Type B pancreatic cell (in vitro differentiated cells): Measurements from ENCODE around the gene FAM120A. TPM values are rescaled to one million over a fixed set of nuclear protein-coding genes. Genes with fewer than 3 reads are reported as not detected.

Source experiments
- DNase-seq: peaks from one replicate; pipeline ENCODE4 v3.0.0; 2021; ENCODE audit warnings: mixed read lengths; ENCODE audit not compliant: unreplicated experiment; ENCODE audit errors: extremely low spot score
- H3K27ac Mint-ChIP-seq: 2 replicates; pipeline ENCODE4 v1.8.0; 2021; ENCODE audit warnings: mild to moderate bottlenecking, mixed read lengths
- H3K27me3 Mint-ChIP-seq: 2 replicates; pipeline ENCODE4 v1.8.0; 2021; ENCODE audit warnings: mixed read lengths
- H3K36me3 Mint-ChIP-seq: 2 replicates; pipeline ENCODE4 v1.8.0; 2021; ENCODE audit warnings: mixed read lengths
- H3K4me1 Mint-ChIP-seq: one replicate; pipeline ENCODE4 v1.8.0; 2021; ENCODE audit warnings: mixed read lengths; ENCODE audit not compliant: unreplicated experiment
- H3K4me3 Mint-ChIP-seq: 2 replicates; pipeline ENCODE4 v1.8.0; 2021; ENCODE audit warnings: mild to moderate bottlenecking, mixed read lengths
- H3K9me3 Mint-ChIP-seq: 2 replicates; pipeline ENCODE4 v1.8.0; 2021; ENCODE audit warnings: mixed read lengths
- CTCF ChIP-seq: fragments of 200-600 bp; sonication (generic); conservative IDR thresholded peaks from 2 replicates; pipeline ENCODE4 v1.5.0; 2021; ENCODE audit warnings: antibody characterized with exemption, mild to moderate bottlenecking
- total RNA-seq: library from RNA; stranded (reverse); gene quantifications from 2 replicates; pipeline ENCODE4 v1.2.1, GENCODE V29; 2021; ENCODE audit warnings: low replicate concordance

The FAM120A gene
- total RNA-seq, 1 donor from 2014 or later = 72.5 TPM

- H3K36me3 Mint-ChIP-seq = peaks cover 16% of the 10 kb centered on the region
- peak overlapping the region; percentile 85 for H3K27ac Mint-ChIP-seq
- peaks cover 4% of the 10 kb centered on the region for H3K4me1 Mint-ChIP-seq
- H3K27me3 Mint-ChIP-seq = no peaks in the 10 kb centered on the region
- DNase-seq = no peak
- H3K9me3 Mint-ChIP-seq = peaks cover 3% of the 10 kb centered on the region
- TF ChIP-seq CTCF = no peak
- peak overlapping the region; percentile 83 for H3K4me3 Mint-ChIP-seq
Measured at GRCh38 chr9:93567271-93567959, 115.9 kb downstream of the FAM120A start.

- Mint-ChIP-seq H3K27ac (no peak overlapping the region), H3K4me3 (no peak overlapping the region), H3K36me3 (peaks cover 13% of the 10 kb centered on the region), H3K4me1 (peaks cover 4% of the 10 kb centered on the region), H3K9me3 (peaks cover 3% of the 10 kb centered on the region), H3K27me3 (no peaks in the 10 kb centered on the region)
- TF ChIP-seq CTCF = no peak
- DNase-seq = no peak
Measured at GRCh38 chr9:93568169-93568568, 116.7 kb downstream of the FAM120A start.

GRCh38 chr9:93569621-93570174 is 118.2 kb downstream of the FAM120A start:
- H3K9me3 Mint-ChIP-seq = peaks cover 3% of the 10 kb centered on the region
- peaks cover 13% of the 10 kb centered on the region for H3K36me3 Mint-ChIP-seq
- no peak for TF ChIP-seq CTCF
- H3K27ac Mint-ChIP-seq = peak overlapping the region; percentile 64
- no peak overlapping the region for H3K4me3 Mint-ChIP-seq
- no peak for DNase-seq
- H3K27me3 Mint-ChIP-seq = no peaks in the 10 kb centered on the region
- peaks cover 4% of the 10 kb centered on the region for H3K4me1 Mint-ChIP-seq

GRCh38 chr9:93572221-93572620 is 120.7 kb downstream of the FAM120A start:
- Mint-ChIP-seq H3K27me3 (no peaks in the 10 kb centered on the region), H3K36me3 (peaks cover 13% of the 10 kb centered on the region), H3K4me1 (peaks cover 9% of the 10 kb centered on the region), H3K4me3 (peak overlapping the region; percentile 11), H3K27ac (no peak overlapping the region), H3K9me3 (peaks cover 3% of the 10 kb centered on the region)
- no peak for TF ChIP-seq CTCF
- no peak for DNase-seq

GRCh38 chr9:93572636-93573515 is 121.4 kb downstream of the FAM120A start:
- H3K9me3 Mint-ChIP-seq = peaks cover 3% of the 10 kb centered on the region
- H3K4me1 Mint-ChIP-seq = peaks cover 10% of the 10 kb centered on the region
- TF ChIP-seq CTCF = no peak
- DNase-seq = no peak
- H3K27ac Mint-ChIP-seq = no peak overlapping the region
- peak overlapping the region; percentile 11 for H3K4me3 Mint-ChIP-seq
- H3K27me3 Mint-ChIP-seq = no peaks in the 10 kb centered on the region
- peaks cover 13% of the 10 kb centered on the region for H3K36me3 Mint-ChIP-seq
